Esophagus muscularis mucosa (tissue), 4 donors: ENCODE measurements around the gene GPR139. TPM values are rescaled to one million over a fixed set of nuclear protein-coding genes. Genes with fewer than 3 reads are reported as not detected.

Source experiments
- DNase-seq: peaks from one replicate; pipeline ENCODE4 v3.0.0-alpha.2; 2017; ENCODE audit errors: extremely low spot score
- H3K27ac ChIP-seq, 4 donors: fragments of 200-600 bp; sonication (generic); replicated peaks in 1 of 4; 1 replicate in 3 of 4; 2 replicates in 1 of 4; pipeline ENCODE4 v1.5.1; 2016 to 2019; ENCODE audit warnings: mild to moderate bottlenecking in 1 of 4
- H3K27me3 ChIP-seq, 4 donors: fragments of 200-600 bp; sonication (generic); one replicate each; pipeline versions ENCODE4 v1.5.1 to v1.6.0; 2016 to 2019
- H3K36me3 ChIP-seq, 4 donors: fragments of 200-600 bp; sonication (generic); one replicate each; pipeline ENCODE4 v1.5.1; 2016 to 2019
- H3K4me1 ChIP-seq, 4 donors: fragments of 200-600 bp; sonication (generic); one replicate each; pipeline ENCODE4 v1.5.1; 2016 to 2019
- H3K4me3 ChIP-seq, 4 donors: fragments of 200-600 bp; sonication (generic); 1 replicate in 2 of 4; 2 replicates in 2 of 4; pipeline ENCODE4 v1.5.1; 2016 to 2019; ENCODE audit warnings: mild to moderate bottlenecking in 4 of 4, moderate library complexity in 1 of 4
- H3K9me3 ChIP-seq, 4 donors: fragments of 200-600 bp; sonication (generic); 1 replicate in 3 of 4; 2 replicates in 1 of 4; pipeline ENCODE4 v1.5.1; 2016 to 2019
- EP300 ChIP-seq: sonication (generic); formaldehyde crosslinking; IDR thresholded peaks from one replicate; pipeline ENCODE4 v1.6.1; 2017; ENCODE audit warnings: antibody characterized with exemption
- POLR2A ChIP-seq: fragments of 450-650 bp; IDR thresholded peaks from one replicate; pipeline ENCODE4 v1.6.1; 2017; ENCODE audit warnings: antibody characterized with exemption, moderate library complexity, mild to moderate bottlenecking, low read depth
- POLR2AphosphoS5 ChIP-seq, 2 donors: sonication (generic); formaldehyde crosslinking; IDR thresholded peaks; one replicate each; pipeline ENCODE4 v1.6.1; 2017; ENCODE audit warnings: antibody characterized with exemption in 2 of 2
- WGBS: methylation state at CpG from one replicate; pipeline ENCODE4 v1.1.5; 2018; 5-methylcytosine and 5-hydroxymethylcytosine counted together
- intact Hi-C: fragments of 100-400 bp; cut with DNase I; formaldehyde crosslinking; loops from one replicate; pipeline ENCODE4 v1.15.1; 2023
- total RNA-seq, 4 donors: library from RNA; depleted of rRNA; stranded (reverse); fragments of >200 nt; gene quantifications; one replicate each; pipeline versions ENCODE4 v1.1.0 to v1.2.1, GENCODE V29; 2016
- TF ChIP-seq, protein P1 (sequence below), 3 experiments: fragments of 200-600 bp in 2 of 3; fragments of 450-650 bp in 1 of 3; sonication (generic) in 2 of 3; IDR thresholded peaks; one replicate each; pipeline ENCODE4 v1.5.1; 2017 to 2019; ENCODE audit warnings: antibody characterized with exemption in 3 of 3, mild to moderate bottlenecking in 2 of 3, moderate library complexity in 1 of 3

Gene GPR139
- total RNA-seq, 4 donors from 2014 or later, result not detected

DNA sequence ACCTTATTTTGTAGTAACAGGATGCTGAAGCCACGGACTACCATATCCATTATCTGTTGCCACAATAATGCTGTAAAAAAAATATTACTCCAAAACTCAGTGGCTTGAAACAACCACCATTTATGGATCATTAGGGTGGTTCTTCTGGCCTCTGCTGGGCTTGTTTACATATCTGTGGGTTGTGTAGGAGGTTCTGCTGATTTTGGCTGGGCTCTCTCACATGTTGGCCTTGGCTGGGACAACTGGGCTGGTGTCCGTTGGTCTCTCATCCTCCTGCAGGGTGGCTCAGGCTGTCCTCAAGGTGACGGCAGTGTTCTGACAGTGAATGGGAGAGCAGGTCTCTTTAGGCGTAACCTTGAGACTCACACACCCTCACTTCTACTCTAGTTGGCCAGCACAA lies 76.0 kb downstream of the GPR139 start:
- Histone ChIP-seq H3K4me1 (no peaks in the 10 kb centered on the region), H3K36me3 (no peaks in the 10 kb centered on the region), H3K4me3 (no peak overlapping the region), H3K27me3 (peaks cover 0 to 27% (median 0%) of the 10 kb centered on the region in 4 donors), H3K9me3 (no peaks in the 10 kb centered on the region), H3K27ac (no peak overlapping the region)
- WGBS, result 65% methylated on average over 4 of the region's 4 CpGs
- intact Hi-C loops, result no loop called here
- TF ChIP-seq, protein P1, sequence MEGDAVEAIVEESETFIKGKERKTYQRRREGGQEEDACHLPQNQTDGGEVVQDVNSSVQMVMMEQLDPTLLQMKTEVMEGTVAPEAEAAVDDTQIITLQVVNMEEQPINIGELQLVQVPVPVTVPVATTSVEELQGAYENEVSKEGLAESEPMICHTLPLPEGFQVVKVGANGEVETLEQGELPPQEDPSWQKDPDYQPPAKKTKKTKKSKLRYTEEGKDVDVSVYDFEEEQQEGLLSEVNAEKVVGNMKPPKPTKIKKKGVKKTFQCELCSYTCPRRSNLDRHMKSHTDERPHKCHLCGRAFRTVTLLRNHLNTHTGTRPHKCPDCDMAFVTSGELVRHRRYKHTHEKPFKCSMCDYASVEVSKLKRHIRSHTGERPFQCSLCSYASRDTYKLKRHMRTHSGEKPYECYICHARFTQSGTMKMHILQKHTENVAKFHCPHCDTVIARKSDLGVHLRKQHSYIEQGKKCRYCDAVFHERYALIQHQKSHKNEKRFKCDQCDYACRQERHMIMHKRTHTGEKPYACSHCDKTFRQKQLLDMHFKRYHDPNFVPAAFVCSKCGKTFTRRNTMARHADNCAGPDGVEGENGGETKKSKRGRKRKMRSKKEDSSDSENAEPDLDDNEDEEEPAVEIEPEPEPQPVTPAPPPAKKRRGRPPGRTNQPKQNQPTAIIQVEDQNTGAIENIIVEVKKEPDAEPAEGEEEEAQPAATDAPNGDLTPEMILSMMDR (IDR thresholded peaks at IDR 0.05), result no peak
- TF ChIP-seq POLR2A (no peak), EP300 (no peak), POLR2AphosphoS5 (IDR thresholded peaks at IDR 0.05) (no peak)
- no peak for DNase-seq

DNA sequence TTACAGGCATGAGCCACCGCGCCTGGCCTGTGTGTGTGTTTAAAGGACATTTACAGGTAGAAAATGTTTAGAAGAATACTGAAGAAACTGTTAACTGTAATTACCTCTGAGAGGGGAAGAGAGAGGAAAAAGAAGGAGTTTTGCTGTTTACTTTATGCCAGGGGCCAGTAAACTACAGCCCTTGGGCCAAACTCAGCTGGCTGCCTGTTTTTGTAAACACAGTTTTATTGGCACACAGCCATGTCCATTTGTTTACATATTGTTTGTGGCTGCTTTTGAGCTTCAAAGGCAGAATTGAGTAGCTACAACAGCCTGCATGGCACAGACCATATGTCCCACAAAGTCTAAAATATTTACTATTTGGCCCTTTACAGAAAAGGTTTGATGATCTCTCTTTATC lies 76.4 kb downstream of the GPR139 start:
- Histone ChIP-seq H3K27ac (no peak overlapping the region), H3K4me3 (no peak overlapping the region), H3K9me3 (no peaks in the 10 kb centered on the region), H3K36me3 (no peaks in the 10 kb centered on the region), H3K4me1 (no peaks in the 10 kb centered on the region), H3K27me3 (peaks cover 0 to 22% (median 0%) of the 10 kb centered on the region in 4 donors)
- no peak for DNase-seq
- WGBS, result 94% methylated on average over 2 of the region's 2 CpGs
- TF ChIP-seq, protein P1 (IDR thresholded peaks at IDR 0.05), result no peak
- TF ChIP-seq POLR2AphosphoS5 (IDR thresholded peaks at IDR 0.05) (no peak), POLR2A (no peak), EP300 (no peak)
- intact Hi-C loops, result no loop called here

DNA sequence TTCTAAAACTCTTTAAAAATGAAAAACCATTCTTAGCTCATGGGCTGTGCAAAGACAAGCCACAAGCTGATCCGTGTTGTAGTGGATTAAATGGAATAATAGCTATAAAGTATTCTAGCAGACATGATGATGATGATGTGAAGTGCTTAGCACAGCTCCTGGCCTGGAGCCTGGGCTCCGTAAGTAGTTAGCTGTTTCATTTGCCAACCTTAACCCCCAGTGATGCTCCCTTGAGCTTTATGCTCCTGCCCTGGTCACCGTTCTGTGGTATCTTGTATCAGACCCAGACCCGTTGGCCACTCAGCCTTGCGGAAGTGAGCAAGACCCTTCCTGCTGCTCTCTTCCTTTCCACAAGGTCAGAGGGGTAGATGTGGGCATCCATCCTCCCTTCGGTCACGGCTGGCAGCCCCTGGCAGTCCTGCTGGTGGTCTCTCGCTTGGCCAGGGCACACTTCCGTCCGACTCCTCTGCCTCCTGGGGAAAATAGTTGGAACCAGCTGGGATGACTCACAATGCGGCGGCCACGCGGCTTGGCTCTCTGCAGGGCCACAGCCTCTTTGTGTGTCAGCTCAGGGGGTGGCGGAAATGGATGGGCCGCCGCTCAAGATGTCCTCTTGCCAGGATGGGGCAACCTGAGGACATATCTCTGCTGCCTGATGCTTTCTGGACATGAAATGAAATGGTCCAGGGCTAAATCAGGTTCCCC lies 79.1 kb downstream of the GPR139 start:
- no peak for TF ChIP-seq POLR2AphosphoS5 (IDR thresholded peaks at IDR 0.05)
- TF ChIP-seq, protein P1 (IDR thresholded peaks at IDR 0.05), result no peak
- no peak for TF ChIP-seq POLR2A
- TF ChIP-seq EP300, result no peak
- H3K4me1 ChIP-seq, result no peaks in the 10 kb centered on the region
- intact Hi-C loops, result no loop called here
- no peak overlapping the region for H3K4me3 ChIP-seq
- WGBS, result 83% methylated on average over 8 of the region's 17 CpGs
- H3K9me3 ChIP-seq, result no peaks in the 10 kb centered on the region
- H3K27me3 ChIP-seq, result peaks cover 0 to 23% (median 0%) of the 10 kb centered on the region in 4 donors
- no peak for DNase-seq
- no peak overlapping the region for H3K27ac ChIP-seq
- no peaks in the 10 kb centered on the region for H3K36me3 ChIP-seq

DNA sequence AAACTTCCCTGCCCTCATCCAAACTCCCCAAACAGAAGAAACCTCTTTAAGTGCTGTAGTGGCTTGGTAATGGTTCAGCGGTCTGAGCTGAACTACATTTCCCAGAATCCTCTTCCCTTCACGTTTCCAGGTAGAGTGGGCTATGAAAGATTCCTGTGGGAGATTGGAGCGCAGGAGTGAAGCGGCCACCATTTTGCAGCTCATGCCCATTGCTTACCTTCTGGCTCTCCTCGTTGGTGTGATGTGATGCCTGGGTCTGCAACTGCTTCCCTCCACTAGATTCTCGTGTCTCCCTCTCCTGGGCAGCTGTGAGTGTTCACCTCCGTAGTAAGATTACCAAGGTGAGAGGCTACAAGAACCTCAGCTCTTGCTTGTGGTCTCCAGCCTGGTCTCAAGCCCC lies 82.1 kb downstream of the GPR139 start:
- Histone ChIP-seq H3K27me3 (peaks cover 0 to 24% (median 0%) of the 10 kb centered on the region in 4 donors), H3K27ac (no peak overlapping the region), H3K36me3 (no peaks in the 10 kb centered on the region), H3K4me3 (no peak overlapping the region), H3K9me3 (no peaks in the 10 kb centered on the region), H3K4me1 (no peaks in the 10 kb centered on the region)
- DNase-seq, result no peak
- TF ChIP-seq, protein P1 (IDR thresholded peaks at IDR 0.05), result no peak
- TF ChIP-seq POLR2A (no peak), POLR2AphosphoS5 (IDR thresholded peaks at IDR 0.05) (no peak), EP300 (no peak)
- intact Hi-C loops, result no loop called here
- 62% methylated on average over 7 of the region's 7 CpGs for WGBS

DNA sequence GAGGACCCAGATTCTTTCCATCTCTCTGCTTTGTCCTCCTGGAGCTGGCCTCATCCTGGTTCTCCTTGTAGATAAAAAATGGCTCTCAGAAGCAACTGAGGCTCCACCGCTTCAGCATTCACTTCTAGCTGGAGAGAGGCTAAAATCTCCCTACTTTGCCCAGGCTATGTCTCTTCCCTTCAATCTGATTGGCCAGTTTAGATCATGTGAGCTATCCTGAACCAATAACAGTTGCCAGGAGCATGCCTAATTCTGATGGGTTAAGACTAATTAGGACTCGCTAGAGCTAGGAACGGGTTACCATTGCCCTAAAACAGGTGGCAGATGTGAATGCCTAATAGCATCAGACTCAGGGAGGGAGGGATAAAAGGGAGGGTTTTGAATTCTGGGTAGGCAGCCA lies 89.6 kb downstream of the GPR139 start:
- Histone ChIP-seq H3K4me1 (no peaks in the 10 kb centered on the region), H3K27ac (no peak overlapping the region), H3K9me3 (no peaks in the 10 kb centered on the region), H3K36me3 (no peaks in the 10 kb centered on the region), H3K4me3 (no peak overlapping the region), H3K27me3 (peaks cover 0 to 3% (median 0%) of the 10 kb centered on the region in 4 donors)
- WGBS, result 80% methylated on average over 3 of the region's 3 CpGs
- no peak for DNase-seq
- no peak for TF ChIP-seq EP300
- intact Hi-C loops, result no loop called here

Other genes starting within 250 kb of the GPR139 start
- 10 to 100 TPM; 14.1 to 29.4 (median 21.4) TPM for gene GPRC5B, start 189.0 kb downstream of the GPR139 start, total RNA-seq